NCI-H2227 (cell line): ENCODE measurements around the gene GJB2.

Experiments used
- DNase-seq: peaks from one replicate; lab custom pipeline; 2025; ENCODE audit not compliant: unreplicated experiment; lab: John Stamatoyannopoulos, UW

GJB2 gene

DNA sequence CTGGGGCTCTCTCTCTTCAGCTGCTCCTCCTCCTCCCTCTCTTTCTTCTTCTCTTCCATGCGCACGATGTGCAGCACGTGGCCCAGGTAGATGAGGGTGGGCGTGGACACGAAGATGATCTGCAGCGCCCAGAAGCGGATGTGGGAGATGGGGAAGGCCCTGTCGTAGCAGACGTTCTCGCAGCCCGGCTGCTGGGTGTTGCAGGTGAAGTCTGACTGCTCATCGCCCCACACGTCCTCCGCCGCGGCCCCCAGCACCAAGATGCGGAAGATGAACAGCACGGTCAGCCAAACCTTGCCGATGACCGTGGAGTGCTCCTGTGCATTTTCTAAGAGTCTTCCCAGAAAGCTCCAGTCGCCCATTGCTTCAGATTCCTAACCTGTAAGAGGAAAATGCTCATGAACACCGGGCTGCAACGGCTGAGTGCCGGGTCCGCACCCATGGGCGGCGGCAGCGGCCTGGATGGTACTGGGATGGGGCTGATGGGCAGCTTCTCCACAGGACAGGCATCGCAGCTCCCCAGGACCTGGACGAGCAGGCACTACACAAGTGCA, 49.7 kb downstream of the GJB2 start:
- DNase-seq = no peak

DNA sequence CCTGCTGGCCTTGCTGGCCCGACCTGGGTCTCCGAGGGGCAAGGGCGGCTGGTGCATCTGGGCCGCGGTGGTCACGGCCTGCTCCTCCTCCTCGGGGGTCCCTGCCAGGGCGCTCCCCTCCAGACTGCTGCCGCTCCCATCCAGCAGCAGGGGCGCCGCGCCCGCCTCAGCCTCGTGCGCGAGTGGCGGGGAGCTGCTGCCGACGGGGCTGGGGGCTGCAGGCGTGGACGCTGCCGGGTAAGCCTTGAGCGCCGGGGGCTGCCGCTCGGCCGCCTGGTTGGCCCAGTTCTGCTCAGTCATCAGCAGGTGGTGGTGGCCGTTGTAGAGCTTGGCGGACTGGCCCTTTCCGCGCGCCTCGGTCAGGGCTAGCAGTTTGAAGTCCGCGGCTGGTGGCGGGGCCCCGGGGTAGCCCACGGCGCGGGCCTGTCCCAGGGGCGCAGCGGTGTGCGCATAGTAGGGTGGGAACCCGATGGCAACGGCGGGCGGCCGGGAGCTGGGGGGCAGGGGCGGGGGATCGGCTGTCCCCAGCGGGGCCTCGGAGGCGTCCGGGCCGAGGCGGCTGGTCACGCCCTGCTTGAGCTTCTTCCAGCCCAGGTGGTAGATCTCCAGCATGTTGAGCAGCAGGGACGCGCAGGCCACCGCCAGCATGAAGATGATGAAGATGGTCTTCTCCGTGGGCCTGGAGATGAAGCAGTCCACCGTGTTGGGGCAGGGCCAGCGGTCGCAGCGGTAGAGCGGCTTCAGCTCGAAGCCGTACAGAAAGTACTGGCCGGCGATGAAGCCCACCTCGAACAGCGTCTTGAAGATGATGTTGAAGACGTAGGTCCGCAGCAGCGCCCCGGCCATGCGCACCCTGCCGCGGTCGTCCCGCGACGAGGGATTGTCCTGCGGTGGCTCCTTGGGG, 50.5 kb downstream of the GJB2 start:
- no peak for DNase-seq

DNA sequence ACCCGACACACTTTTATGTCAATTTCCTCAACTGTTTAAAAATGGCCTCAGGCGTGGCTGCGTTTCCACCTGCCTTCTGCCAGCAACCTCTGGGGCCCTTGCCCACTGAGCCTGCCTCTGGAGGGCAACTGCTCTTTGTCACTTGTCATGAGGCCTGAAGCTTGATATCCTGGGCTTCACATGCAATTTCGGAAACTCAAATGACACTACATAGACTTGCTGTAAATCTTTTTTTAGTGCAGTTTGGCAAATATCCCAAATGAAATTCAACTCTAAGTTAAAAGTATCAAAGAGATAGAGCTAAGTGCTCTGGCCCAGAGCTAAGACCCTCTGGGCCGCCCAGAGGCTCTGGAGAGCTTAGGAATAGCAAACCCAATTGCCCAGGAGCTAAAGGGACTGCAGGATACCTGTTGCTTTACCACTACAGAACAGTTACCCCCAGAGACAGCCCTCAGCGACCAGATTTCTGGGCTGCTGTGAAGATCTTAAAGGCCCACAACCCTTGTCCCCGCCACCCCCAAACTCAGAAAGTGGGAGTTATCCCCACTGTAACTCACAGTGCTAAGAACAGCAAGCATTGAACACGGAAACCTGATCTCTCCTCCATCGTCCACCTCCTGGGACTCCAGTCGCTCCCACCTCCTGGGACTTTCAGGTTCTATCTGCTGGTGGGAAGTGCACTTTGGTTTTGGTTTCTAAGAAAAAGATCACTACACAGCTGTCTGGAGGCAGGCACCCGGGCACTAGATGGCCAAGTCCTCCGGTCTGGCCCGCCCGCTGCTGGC, 51.3 kb downstream of the GJB2 start:
- no peak for DNase-seq

DNA sequence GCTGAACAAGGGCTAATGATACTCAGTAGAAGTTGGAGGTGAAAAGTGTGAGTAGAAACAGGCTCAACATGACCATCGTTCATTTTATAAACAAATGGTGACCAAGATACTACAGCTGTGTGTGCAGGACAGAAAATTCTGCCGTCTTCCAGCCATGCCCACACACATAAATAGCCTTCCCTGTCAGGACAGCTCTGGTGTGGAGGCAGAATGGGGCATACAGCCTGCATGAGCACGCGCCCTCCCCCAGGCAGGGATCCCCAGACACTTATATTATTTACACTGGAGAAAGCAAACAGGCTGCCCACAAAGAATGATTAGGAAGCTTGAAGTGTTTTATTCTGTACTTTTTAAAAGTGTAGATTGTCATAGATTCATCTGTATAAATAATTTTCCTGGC, 52.3 kb downstream of the GJB2 start:
- no peak for DNase-seq

DNA sequence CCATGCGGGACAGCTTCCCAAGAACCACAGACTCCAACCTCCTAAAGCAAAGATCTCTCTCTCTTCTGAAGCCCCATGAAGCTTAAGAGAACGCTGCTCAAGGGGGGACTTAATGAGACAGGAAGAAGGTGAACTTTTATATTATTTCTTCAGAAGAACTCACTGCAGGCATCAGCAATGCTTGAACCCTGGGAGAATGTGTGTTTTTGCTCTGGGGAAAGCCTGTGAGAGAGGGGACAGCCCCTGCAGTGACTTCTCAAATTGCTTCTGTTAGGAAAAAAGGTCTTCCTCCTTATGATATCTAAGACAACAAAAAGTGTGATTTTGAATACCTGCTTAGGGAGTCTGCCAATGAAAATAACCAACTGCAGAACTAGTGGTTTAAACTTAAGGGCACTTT, 54.9 kb downstream of the GJB2 start:
- no peak for DNase-seq
